ENCODE measurements around the gene PARL.
"Not testable (repeated sequence)": the region's sequence is repeated elsewhere in the genome, so short reads cannot be mapped to it uniquely, and the experiment has no call there.

Gene PARL

DNA sequence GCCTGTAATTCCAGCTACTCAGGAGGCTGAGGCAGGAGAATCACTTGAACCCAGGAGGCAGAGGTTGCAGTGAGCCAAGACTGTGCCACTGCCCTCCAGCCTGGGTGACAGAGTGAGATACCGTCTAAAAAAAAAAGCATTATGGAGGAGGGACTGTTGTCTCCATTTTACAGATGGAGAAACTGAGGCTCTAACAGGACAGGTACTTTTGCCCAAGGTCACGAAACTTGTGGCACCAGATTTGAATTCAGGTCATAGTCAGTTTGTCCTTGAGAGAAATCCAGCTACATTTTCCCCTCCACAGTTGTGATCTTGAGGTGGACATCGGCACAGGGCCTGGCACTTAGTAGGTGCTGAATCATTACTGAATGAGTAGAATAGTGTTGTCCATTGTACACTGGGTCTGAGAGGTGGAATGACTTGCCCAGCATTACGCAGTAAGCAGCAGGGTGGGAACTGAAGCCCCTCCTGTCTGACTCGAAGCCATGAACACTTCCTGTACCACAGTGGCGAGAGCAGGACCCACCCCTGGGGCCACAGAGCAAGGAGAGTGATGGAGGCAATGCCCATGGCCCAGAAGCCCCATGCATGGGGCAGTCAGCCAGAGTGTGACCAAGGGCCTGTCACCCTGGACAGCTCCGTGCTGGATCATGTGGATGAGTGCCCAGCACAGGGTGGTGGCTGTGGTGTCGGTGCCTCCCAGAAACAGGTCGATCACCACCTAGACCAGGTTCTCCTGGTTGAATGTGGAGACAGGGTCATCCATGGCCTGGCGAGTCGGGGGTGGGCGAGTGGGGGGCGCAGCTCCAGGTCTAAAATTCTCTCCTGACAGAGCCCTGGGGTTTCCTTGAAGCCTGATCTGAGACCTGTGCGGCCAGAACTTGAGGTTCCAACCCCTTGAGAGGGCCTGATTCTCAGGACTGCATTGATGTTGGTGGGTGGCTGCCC lies 20.4 kb upstream of the PARL start:
- DNase-seq (ENCODE audit: low read depth) = no peak

- no peak for DNase-seq (ENCODE audit: low read depth)
These were observed 13.3 kb upstream of the PARL start for GRCh38 chr3:183898028-183898431.

GRCh38 chr3:183897606-183898005 lies 12.9 kb upstream of the PARL start:
- no peak for DNase-seq (ENCODE audit: low read depth)

- DNase-seq (ENCODE audit: low read depth) = no peak
These were observed 11.9 kb upstream of the PARL start for GRCh38 chr3:183896610-183897009.

- no peak for DNase-seq (ENCODE audit: low read depth)
These were observed 11.5 kb upstream of the PARL start for GRCh38 chr3:183896184-183896583.

GRCh38 chr3:183895774-183896173 lies 11.1 kb upstream of the PARL start:
- no peak for DNase-seq (ENCODE audit: low read depth)

DNA sequence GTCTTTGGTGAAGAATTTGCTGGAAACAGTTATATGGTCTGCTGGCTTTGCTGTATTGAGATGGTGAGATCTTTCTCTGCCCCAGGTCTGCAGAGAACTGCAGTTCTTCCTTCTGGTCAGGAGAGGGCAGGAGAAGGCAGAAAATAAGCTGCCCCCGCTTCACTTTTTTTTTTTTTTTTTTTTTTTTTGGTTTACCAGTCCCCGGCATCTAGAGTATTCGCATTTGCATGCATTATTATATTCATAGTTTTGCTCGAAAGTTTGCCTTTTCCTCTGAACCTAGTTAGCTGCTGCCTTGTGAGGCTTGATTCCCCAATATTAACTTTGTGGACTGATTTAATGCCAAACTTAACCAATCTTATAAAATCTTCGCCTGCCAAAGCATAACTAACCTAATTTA lies 10.6 kb upstream of the PARL start:
- no peak for DNase-seq (ENCODE audit: low read depth)

DNA sequence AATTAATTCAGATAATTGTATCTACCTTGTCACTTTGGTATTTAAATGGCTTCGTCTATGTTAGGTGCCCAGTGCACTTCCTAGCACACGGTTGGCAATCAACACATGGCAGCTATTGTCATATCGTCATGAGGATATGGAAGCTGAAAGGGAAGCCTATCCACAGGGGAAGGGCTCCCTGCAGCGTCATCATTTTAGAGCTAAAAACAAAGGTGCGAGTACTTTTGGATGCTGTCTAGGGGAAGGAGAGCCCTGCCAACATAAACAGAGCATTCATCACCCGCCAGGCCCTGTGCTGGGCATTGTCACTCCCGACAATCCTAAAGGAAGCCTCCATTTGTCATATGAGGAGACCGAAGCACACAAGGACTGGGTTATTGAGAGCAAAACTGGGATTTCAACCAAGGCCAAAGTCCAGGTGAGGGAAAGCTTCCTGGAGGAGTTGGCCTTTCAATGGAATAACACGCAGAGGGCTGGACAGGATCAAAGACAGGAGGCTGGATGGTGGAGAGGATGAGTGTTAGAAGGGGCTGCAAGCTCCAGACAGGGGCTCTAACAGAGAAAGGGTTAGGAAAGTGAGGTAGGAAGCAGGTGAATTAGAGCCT lies 8.0 kb upstream of the PARL start:
- DNase-seq (ENCODE audit: low read depth) = no peak

DNA sequence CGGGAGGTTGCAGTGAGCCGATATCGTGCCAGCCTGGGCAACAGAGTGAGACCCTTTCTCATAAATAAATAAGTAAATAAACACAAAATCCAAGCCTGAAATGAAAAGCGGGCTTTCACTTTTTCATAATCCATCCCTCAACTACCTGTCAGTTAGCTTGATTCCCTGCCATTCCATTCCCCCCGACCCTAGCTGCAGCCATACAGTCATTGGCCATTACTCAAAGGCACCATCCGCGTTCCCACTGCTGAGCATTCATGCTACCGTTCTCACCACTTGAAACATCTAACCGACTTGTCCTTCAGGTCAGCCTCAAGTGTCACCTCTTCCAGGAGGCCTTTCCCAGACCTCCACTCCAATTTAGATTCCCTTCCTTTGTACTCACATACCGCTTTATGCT lies 1.1 kb upstream of the PARL start:
- no peak for DNase-seq (ENCODE audit: low read depth)

DNA sequence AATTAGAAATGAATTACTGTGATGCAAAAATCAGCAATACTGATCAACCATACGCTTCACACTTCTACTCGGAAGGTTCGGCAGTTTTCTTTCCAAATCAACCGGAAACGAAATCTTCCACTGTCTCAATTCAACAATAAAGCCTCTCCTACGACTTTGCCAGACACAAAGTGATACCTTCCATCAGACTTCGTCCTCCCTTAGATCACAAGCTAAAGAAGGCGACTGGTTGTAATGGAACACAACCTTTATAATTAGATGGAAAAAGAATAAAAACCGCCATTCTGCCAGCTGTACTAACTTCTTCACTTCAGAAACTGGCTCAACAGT lies 618 bp downstream of the PARL start:
- DNase-seq (ENCODE audit: low read depth) = no peak

GRCh38 chr3:183883291-183884096 lies 1.2 kb downstream of the PARL start:
- no peak for DNase-seq (ENCODE audit: low read depth)

DNA sequence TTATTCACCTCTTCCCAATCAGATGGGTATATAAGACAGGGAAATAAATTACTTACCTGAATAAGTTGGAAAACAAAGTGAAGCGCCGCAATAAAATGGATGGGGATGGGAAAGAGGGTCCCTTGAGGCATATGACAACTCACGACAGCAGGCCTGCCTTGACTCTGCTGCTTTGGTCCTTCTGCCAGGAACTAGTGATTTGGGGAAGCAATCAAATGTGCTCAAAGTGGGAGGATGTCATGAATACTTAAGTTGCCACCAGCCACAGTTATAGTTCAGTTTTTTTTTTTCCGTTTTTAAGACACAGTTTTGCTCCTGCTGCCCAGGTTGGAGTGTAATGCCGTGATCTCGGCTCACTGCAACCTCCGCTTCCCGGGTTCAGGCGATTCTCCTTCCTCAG lies 4.6 kb downstream of the PARL start:
- DNase-seq (ENCODE audit: low read depth) = no peak

GRCh38 chr3:183879243-183879642 lies 5.4 kb downstream of the PARL start:
- no peak for DNase-seq (ENCODE audit: low read depth)

DNA sequence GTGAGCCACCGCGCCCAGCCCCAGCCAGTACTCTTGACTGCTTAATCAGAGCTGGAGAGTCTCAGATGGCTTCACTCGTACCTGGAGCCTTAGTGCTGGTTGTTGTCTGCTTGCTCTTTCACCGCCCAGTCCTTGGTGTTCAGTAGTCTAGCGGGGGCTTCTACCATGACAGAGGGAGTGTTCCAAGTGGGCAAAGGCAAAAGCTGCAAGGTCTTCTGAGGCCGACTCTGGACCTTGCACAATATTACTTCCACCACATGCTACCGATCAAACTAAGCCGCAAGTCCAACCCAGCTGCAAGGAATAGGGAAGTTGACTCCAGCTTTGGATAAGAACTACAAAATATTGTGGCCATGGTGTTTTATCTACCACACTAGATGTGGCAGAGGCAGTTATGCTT lies 6.6 kb downstream of the PARL start:
- no peak for DNase-seq (ENCODE audit: low read depth)

- DNase-seq (ENCODE audit: low read depth) = not testable (repeated sequence)
These were observed 7.5 kb downstream of the PARL start for GRCh38 chr3:183877227-183877626.

- no peak for DNase-seq (ENCODE audit: low read depth)
These were observed 9.3 kb downstream of the PARL start for GRCh38 chr3:183875411-183875810.

GRCh38 chr3:183873914-183874313 lies 10.8 kb downstream of the PARL start:
- DNase-seq (ENCODE audit: low read depth) = no peak

- DNase-seq (ENCODE audit: low read depth) = no peak
These were observed 13.1 kb downstream of the PARL start for GRCh38 chr3:183871541-183871940.

DNA sequence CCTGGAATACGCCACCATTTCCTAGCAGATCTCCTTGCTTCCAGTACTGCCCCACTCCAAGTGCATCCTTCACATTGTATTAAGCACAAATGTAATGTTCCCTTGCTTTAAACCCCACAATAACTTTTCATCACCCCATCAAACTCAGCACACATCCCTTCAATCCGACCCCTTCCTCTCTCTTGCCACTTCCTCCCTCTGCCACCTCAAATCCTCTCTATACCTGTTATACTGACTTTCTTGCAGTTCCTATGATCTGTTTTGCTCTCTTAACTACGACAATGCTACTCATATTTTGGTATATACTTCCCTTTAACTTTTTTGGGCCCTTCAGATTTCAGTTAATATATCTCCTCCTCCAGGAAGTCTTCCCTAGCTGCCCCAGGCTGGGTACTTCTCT lies 14.1 kb downstream of the PARL start:
- DNase-seq (ENCODE audit: low read depth) = no peak

- no peak for DNase-seq (ENCODE audit: low read depth)
These were observed 15.9 kb downstream of the PARL start for GRCh38 chr3:183868796-183869195.

DNA sequence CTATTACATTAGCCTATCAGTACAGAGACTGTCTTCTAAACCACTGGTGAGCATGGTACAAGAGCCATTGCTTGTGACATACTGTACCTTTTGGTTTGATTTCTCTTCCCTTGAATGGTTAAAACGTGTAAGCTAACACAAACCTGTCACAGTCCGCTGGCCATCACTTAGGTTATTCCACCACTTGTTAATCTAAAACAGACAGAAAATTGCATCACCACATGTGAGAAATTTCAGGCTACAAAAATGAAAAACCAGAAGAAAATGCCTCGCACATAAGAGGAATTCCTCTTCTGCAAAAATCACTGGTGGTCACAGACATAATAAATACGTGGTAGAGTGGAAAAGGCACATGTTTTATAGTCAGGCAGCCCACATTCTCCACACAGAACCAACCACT lies 22.1 kb downstream of the PARL start:
- no peak for DNase-seq (ENCODE audit: low read depth)

DNA sequence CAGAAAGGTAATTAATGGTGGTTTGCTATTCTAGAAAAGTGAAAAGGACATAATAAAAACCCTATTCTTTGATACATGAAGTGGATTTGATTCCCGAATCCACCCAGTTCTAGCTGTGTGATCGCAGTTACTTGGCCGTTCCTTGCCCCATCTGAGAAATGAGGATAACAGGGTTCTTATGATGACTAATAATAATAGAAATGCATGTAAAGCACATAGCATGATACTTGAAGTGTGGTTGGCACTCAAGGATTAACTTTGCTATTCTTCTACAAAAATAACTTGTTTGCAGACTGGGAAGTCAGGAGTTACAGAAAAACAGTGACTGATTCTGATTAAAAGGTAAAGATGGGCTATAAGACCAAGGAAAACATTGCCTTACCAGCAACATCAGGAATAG lies 26.8 kb downstream of the PARL start:
- DNase-seq (ENCODE audit: low read depth) = no peak

Data from stimulated activated CD8-positive, alpha-beta memory T cell treated with anti-CD3 and anti-CD28 coated beads, Interleukin-12 subunit alpha, Interleukin-12 subunit beta, amount 100 ng/mL, for 4 hours (primary cell).